HepG2 (cell line): ENCODE results near the gene SLC39A3.

Experiments
- DPF2 ChIP-seq: sonication (generic); formaldehyde crosslinking; IDR thresholded peaks from 2 replicates; pipeline ENCODE4 v1.4.0; 2020; ENCODE audit warnings: mild to moderate bottlenecking, low read depth, missing genetic modification reagents, borderline replicate concordance
- RAD21 ChIP-seq: fragments of 450-650 bp; formaldehyde crosslinking; IDR thresholded peaks from 2 replicates; pipeline ENCODE4 v1.5.0; 2020; ENCODE audit warnings: mild to moderate bottlenecking
- SAFB2 ChIP-seq: sonication (generic); formaldehyde crosslinking; IDR thresholded peaks from 2 replicates; pipeline ENCODE4 v1.5.1; 2020; ENCODE audit warnings: missing genetic modification reagents, low read depth, mild to moderate bottlenecking, borderline replicate concordance
- ZNF326 ChIP-seq: sonication (generic); formaldehyde crosslinking; IDR thresholded peaks from 2 replicates; pipeline ENCODE4 v1.4.0; 2020; ENCODE audit warnings: missing genetic modification reagents, borderline replicate concordance
- ZNF33A ChIP-seq: sonication (generic); formaldehyde crosslinking; IDR thresholded peaks from 2 replicates; pipeline ENCODE4 v1.5.1; 2020; ENCODE audit warnings: missing genetic modification reagents, mild to moderate bottlenecking, moderate library complexity, borderline replicate concordance
- ZNF44 ChIP-seq: sonication (generic); formaldehyde crosslinking; IDR thresholded peaks from 2 replicates; pipeline ENCODE4 v1.5.1; 2020; ENCODE audit warnings: mild to moderate bottlenecking, missing genetic modification reagents
- ZNF557 ChIP-seq: sonication (generic); formaldehyde crosslinking; IDR thresholded peaks from 2 replicates; pipeline ENCODE4 v1.4.0; 2020; ENCODE audit warnings: missing genetic modification reagents
- ZSCAN30 ChIP-seq: sonication (generic); formaldehyde crosslinking; IDR thresholded peaks from 2 replicates; pipeline ENCODE4 v1.5.0; 2020; ENCODE audit warnings: mild to moderate bottlenecking, missing genetic modification reagents
- TF ChIP-seq, protein P1 (sequence below): sonication (generic); formaldehyde crosslinking; IDR thresholded peaks from 2 replicates; pipeline ENCODE4 v1.4.0; 2020; ENCODE audit warnings: missing genetic modification reagents

DNA sequence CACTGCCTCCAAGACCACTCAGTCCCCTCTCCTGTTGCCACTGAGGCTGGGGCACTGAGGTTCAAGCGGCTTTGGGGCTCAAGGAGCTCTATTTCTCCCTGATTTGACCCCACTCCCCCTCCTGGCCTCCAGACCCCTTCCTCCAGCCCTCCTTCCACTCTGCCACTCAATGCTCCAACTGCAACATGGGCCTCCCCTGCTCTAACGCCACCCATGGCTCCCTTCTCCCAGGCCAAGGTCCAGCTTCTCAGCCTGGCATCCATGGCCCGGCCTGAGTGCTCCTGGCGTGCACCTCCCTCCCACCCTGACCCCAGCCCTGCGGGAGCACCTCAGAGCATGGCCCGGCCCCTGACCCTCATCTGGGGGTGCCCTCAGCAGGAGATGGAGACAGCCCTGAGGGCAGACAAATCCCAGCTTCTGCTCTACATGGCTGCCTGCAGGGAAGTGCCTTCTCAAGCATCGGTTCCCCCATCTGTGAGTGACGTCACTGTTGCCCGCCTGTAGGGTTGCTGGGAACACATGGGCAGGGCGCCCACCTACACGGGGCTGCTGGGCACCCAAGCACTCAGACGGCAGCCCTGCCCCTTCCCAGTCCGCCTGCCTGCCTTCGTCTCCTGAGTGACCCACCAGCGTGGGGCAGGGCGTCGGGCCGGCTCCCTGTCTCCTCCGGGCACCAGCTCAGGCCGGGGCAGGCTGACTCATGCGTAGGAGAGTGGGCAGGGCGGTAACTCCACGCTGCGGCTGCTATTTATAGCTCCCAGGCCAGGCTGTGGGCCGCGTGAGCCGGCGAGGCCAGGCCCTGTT lies 17.1 kb downstream of the SLC39A3 start:
- TF ChIP-seq ZNF44 (CRISPR knock-in tag) (no peak), ZNF326 (CRISPR knock-in tag) (no peak), DPF2 (CRISPR knock-in tag) (no peak), ZSCAN30 (no peak), ZNF557 (CRISPR knock-in tag) (no peak), ZNF33A (CRISPR knock-in tag) (no peak), RAD21 (CRISPR knock-in tag) (no peak), SAFB2 (no peak)
- TF ChIP-seq, protein P1, sequence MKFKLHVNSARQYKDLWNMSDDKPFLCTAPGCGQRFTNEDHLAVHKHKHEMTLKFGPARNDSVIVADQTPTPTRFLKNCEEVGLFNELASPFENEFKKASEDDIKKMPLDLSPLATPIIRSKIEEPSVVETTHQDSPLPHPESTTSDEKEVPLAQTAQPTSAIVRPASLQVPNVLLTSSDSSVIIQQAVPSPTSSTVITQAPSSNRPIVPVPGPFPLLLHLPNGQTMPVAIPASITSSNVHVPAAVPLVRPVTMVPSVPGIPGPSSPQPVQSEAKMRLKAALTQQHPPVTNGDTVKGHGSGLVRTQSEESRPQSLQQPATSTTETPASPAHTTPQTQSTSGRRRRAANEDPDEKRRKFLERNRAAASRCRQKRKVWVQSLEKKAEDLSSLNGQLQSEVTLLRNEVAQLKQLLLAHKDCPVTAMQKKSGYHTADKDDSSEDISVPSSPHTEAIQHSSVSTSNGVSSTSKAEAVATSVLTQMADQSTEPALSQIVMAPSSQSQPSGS (CRISPR knock-in tag): no peak
